ENCODE results near the gene NSUN2.

The NSUN2 gene

DNA sequence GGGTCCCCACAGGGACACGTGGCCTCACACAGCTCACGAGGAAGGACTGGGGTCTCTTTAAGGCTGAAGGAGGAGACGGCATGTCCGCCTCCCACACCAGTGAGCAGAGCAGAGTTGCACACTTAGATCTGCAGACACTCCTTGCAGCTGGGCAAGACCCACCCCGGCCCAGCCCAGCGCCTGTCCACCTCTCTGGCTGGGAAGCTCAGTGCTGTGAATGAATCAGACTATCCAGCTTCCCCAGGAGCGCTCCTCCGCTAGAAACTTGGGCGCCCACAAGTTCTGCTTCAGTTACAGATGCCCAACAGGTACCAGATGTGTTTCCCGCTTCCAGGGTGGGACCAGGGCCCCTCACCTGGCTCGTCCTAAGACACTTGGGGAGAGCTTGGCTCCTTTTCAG, 78.9 kb downstream of the NSUN2 start:
- DNase-seq = no peak

DNA sequence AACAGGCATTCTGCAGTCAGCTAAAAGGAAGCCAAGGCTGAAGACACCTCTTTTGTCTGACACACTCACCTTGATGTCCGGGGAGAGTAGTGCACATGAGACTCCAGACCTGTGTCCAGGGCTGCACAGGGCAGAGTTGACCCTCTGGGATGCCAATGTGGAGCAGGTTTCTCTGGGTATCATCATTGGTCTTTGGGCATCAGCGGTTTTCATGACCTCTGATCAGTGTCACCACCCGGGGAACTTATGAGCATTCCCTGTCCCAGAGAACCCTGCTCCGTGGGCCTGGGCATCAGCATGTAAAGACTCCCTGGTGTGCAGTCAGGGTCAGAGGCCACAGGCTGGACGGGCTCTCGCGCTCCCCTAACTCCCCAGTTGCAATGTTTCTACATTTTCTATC, 80.2 kb downstream of the NSUN2 start:
- DNase-seq = no peak

DNA sequence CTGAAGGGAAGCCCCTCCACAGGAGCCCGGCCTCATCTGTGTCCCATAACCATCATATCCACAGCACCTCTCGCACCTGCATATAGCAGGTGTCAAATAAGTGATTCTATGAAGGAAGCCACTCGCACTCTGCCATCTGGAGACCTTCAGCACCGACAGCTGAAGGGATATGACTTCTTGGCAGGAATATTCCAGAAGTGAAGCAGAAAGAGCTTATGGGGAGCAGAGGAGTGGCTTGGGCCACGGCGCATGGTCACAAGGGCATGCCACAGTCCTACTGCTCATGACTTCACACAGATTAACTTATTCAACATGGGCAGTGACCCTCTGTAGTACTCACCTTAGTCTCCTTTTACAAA, 80.9 kb downstream of the NSUN2 start:
- no peak for DNase-seq

GRCh38 chr5:6551287-6551954, 81.4 kb downstream of the NSUN2 start:
- no peak for DNase-seq

GRCh38 chr5:6550628-6551027, 82.2 kb downstream of the NSUN2 start:
- DNase-seq = no peak
